H7 (cell line): ENCODE measurements around the gene TBC1D26. TPM values are rescaled to one million over a fixed set of nuclear protein-coding genes. Genes with fewer than 3 reads are reported as not detected.
A peak's percentile ranks its signal among the peaks of the same experiment; 100 is the strongest.
"Not testable (repeated sequence)": the region's sequence is repeated elsewhere in the genome, so short reads cannot be mapped to it uniquely, and the experiment has no call there.

Source experiments
- DNase-seq: peaks from one replicate; pipeline ENCODE4 v3.0.0; 2012
- H3K27me3 ChIP-seq: 2 replicates; pipeline ENCODE4 v1.6.0; 2011; ENCODE audit warnings: mild to moderate bottlenecking, low read length; ENCODE audit not compliant: control insufficient read depth, insufficient read depth
- H3K36me3 ChIP-seq: replicated peaks from 2 replicates; pipeline ENCODE4 v1.5.1; 2011; ENCODE audit warnings: low read length; ENCODE audit not compliant: control insufficient read depth, insufficient read depth
- H3K4me3 ChIP-seq: 2 replicates; pipeline ENCODE4 v1.5.1; 2011; ENCODE audit warnings: low read depth, mild to moderate bottlenecking, control low read depth, low read length, moderate library complexity; ENCODE audit not compliant: insufficient read depth
- total RNA-seq: library from RNA; depleted of rRNA; stranded (reverse); fragments of >200 nt; shearing (Covaris generic); gene quantifications from 2 replicates; pipeline ENCODE4 v1.2.3, GENCODE V29; 2014

The TBC1D26 gene
- total RNA-seq, 1 experiment from 2014 or later: 3.8 TPM

GRCh38 chr17:15738066-15738465 lies 6.0 kb downstream of the TBC1D26 start:
- Histone ChIP-seq H3K4me3 (no peak overlapping the region), H3K36me3 (no peaks in the 10 kb centered on the region), H3K27me3 (no peaks in the 10 kb centered on the region)
- no peak for DNase-seq

GRCh38 chr17:15739259-15739658 lies 7.2 kb downstream of the TBC1D26 start:
- not testable (repeated sequence) for DNase-seq, H3K36me3 ChIP-seq, H3K27me3 ChIP-seq, H3K4me3 ChIP-seq

- peak; percentile 17 for DNase-seq
- not testable (repeated sequence) for H3K27me3 ChIP-seq, H3K36me3 ChIP-seq, H3K4me3 ChIP-seq
These were observed 8.0 kb downstream of the TBC1D26 start for GRCh38 chr17:15740041-15740440.

- peak; percentile 24 for DNase-seq
- H3K4me3 ChIP-seq: no peak overlapping the region
- no peaks in the 10 kb centered on the region for H3K36me3 ChIP-seq
- no peaks in the 10 kb centered on the region for H3K27me3 ChIP-seq
These were observed 8.6 kb downstream of the TBC1D26 start for GRCh38 chr17:15740570-15741120.

GRCh38 chr17:15741624-15742023 lies 9.5 kb downstream of the TBC1D26 start:
- Histone ChIP-seq H3K27me3 (no peaks in the 10 kb centered on the region), H3K36me3 (no peaks in the 10 kb centered on the region), H3K4me3 (no peak overlapping the region)
- peak; percentile 37 for DNase-seq

GRCh38 chr17:15742051-15742795 lies 10.1 kb downstream of the TBC1D26 start:
- peak; percentile 35 for DNase-seq
- H3K36me3 ChIP-seq: no peaks in the 10 kb centered on the region

GRCh38 chr17:15742921-15743320 lies 10.8 kb downstream of the TBC1D26 start:
- no peak overlapping the region for H3K4me3 ChIP-seq
- no peak for DNase-seq
- H3K27me3 ChIP-seq: no peaks in the 10 kb centered on the region
- H3K36me3 ChIP-seq: no peaks in the 10 kb centered on the region

More at GRCh38 chr17:15742051-15742795, 10.1 kb downstream of the TBC1D26 start:
- Histone ChIP-seq H3K27me3 (no peaks in the 10 kb centered on the region), H3K4me3 (no peak overlapping the region)

GRCh38 chr17:15744074-15744676 lies 12.1 kb downstream of the TBC1D26 start:
- H3K4me3 ChIP-seq: no peak overlapping the region
- peak; percentile 13 for DNase-seq
- no peaks in the 10 kb centered on the region for H3K27me3 ChIP-seq
- H3K36me3 ChIP-seq: no peaks in the 10 kb centered on the region

GRCh38 chr17:15744885-15745284 lies 12.8 kb downstream of the TBC1D26 start:
- Histone ChIP-seq H3K4me3 (no peak overlapping the region), H3K36me3 (no peaks in the 10 kb centered on the region), H3K27me3 (no peaks in the 10 kb centered on the region)
- peak; percentile 54 for DNase-seq

- H3K4me3 ChIP-seq, H3K27me3 ChIP-seq, H3K36me3 ChIP-seq: not testable (repeated sequence)
- DNase-seq: peak; percentile 8
These were observed 17.3 kb downstream of the TBC1D26 start for GRCh38 chr17:15749403-15749802.

- H3K27me3 ChIP-seq, H3K36me3 ChIP-seq, H3K4me3 ChIP-seq, DNase-seq: not testable (repeated sequence)
These were observed 36.9 kb downstream of the TBC1D26 start for GRCh38 chr17:15768865-15769533.

- not testable (repeated sequence) for H3K4me3 ChIP-seq, H3K36me3 ChIP-seq, DNase-seq, H3K27me3 ChIP-seq
These were observed 38.6 kb downstream of the TBC1D26 start for GRCh38 chr17:15770679-15771078.

- Histone ChIP-seq H3K36me3 (no peaks in the 10 kb centered on the region), H3K4me3 (no peak overlapping the region), H3K27me3 (no peaks in the 10 kb centered on the region)
- DNase-seq: no peak
These were observed 44.8 kb downstream of the TBC1D26 start for GRCh38 chr17:15776871-15777270.

GRCh38 chr17:15777297-15777696 lies 45.2 kb downstream of the TBC1D26 start:
- Histone ChIP-seq H3K27me3 (no peaks in the 10 kb centered on the region), H3K36me3 (no peaks in the 10 kb centered on the region), H3K4me3 (no peak overlapping the region)
- DNase-seq: no peak

GRCh38 chr17:15777717-15778116 lies 45.6 kb downstream of the TBC1D26 start:
- no peaks in the 10 kb centered on the region for H3K36me3 ChIP-seq
- H3K27me3 ChIP-seq: no peaks in the 10 kb centered on the region
- DNase-seq: no peak
- no peak overlapping the region for H3K4me3 ChIP-seq
